T47D (cell line): ENCODE results near the gene ACTR3.
A peak's percentile ranks its signal among the peaks of the same experiment; 100 is the strongest.
"Not testable (repeated sequence)": the region's sequence is repeated elsewhere in the genome, so short reads cannot be mapped to it uniquely, and the experiment has no call there.

Experiments used
- DNase-seq, 2 experiments: peaks; one replicate each; pipeline versions ENCODE4 v3.0.0 to v3.0.0-alpha.2; 2011 to 2012; ENCODE audit warnings: low read depth in 1 of 2, low spot score in 1 of 2
- JUND ChIP-seq: IDR thresholded peaks from 2 replicates; pipeline ENCODE4 v1.6.1; 2012; ENCODE audit warnings: low read depth
- in situ Hi-C: cut with HindIII; loops from 2 replicates; pipeline ENCODE4 v1.10.0; 2016; ENCODE audit warnings: low sequenced_read_pairs, low pct_unique_long_range_greater_than_20kb

Gene ACTR3

GRCh38 chr2:113889471-113890252, at the start of gene ACTR3:
TSS of gene ACTR3 (plus strand) at chr2:113890089. CDS start at chr2:113890280, 191 bp downstream.
- no peak for TF ChIP-seq JUND
- in situ Hi-C loops, result no loop called here
- peak; percentile 49 to 97 for DNase-seq

GRCh38 chr2:113840518-113840917, 49.4 kb upstream of the ACTR3 start:
- no peak for TF ChIP-seq JUND
- DNase-seq, result no peak
- in situ Hi-C loops, result no loop called here

GRCh38 chr2:113842919-113843736, 46.8 kb upstream of the ACTR3 start:
- in situ Hi-C loops, result no loop called here
- no peak for TF ChIP-seq JUND
- DNase-seq, result peak in 1 of 2 experiments; percentile 23

- DNase-seq, in situ Hi-C loops: not testable (repeated sequence)
These were observed 46.2 kb upstream of the ACTR3 start for GRCh38 chr2:113843737-113844050.

- no peak for TF ChIP-seq JUND
- in situ Hi-C loops, result no loop called here
- DNase-seq, result no peak
These were observed 44.6 kb upstream of the ACTR3 start for GRCh38 chr2:113845261-113845660.

GRCh38 chr2:113845796-113846195, 44.1 kb upstream of the ACTR3 start:
- in situ Hi-C loops, DNase-seq: not testable (repeated sequence)

GRCh38 chr2:113846429-113846828, 43.5 kb upstream of the ACTR3 start:
- in situ Hi-C loops, result no loop called here
- DNase-seq, result no peak
- TF ChIP-seq JUND, result no peak

- in situ Hi-C loops, result no loop called here
- TF ChIP-seq JUND, result no peak
- DNase-seq, result no peak
These were observed 42.7 kb upstream of the ACTR3 start for GRCh38 chr2:113847144-113847543.

- no peak for TF ChIP-seq JUND
- DNase-seq, result no peak
- in situ Hi-C loops, result no loop called here
These were observed 41.0 kb upstream of the ACTR3 start for GRCh38 chr2:113848758-113849415.

GRCh38 chr2:113850687-113851086, 39.2 kb upstream of the ACTR3 start:
- TF ChIP-seq JUND, result no peak
- DNase-seq, result no peak
- in situ Hi-C loops, result no loop called here

- DNase-seq, result no peak
- in situ Hi-C loops, result no loop called here
These were observed 38.2 kb upstream of the ACTR3 start for GRCh38 chr2:113851640-113852039.

GRCh38 chr2:113854208-113854607, 35.7 kb upstream of the ACTR3 start:
- TF ChIP-seq JUND, result no peak
- no peak for DNase-seq
- in situ Hi-C loops, result no loop called here

More at GRCh38 chr2:113851640-113852039, 38.2 kb upstream of the ACTR3 start:
- no peak for TF ChIP-seq JUND
